T-helper 1 cell (primary cell): ENCODE measurements around the gene HS6ST1.
A peak's percentile ranks its signal among the peaks of the same experiment; 100 is the strongest.

Source experiments
- DNase-seq, 5 donors: peaks; one replicate each; pipeline ENCODE4 v3.0.0-alpha.2; 2012 to 2020

HS6ST1 gene

GRCh38 chr2:128298286-128298685 lies 20.4 kb downstream of the HS6ST1 start:
- DNase-seq: no peak

- DNase-seq: no peak
Observed at GRCh38 chr2:128293870-128294455, 24.7 kb downstream of the HS6ST1 start.

- no peak for DNase-seq
Observed at GRCh38 chr2:128293426-128293755, 25.3 kb downstream of the HS6ST1 start.

GRCh38 chr2:128292599-128293425 lies 25.9 kb downstream of the HS6ST1 start:
- DNase-seq: no peak

- no peak for DNase-seq
Observed at GRCh38 chr2:128291844-128292598, 26.6 kb downstream of the HS6ST1 start.

- DNase-seq: no peak
Observed at GRCh38 chr2:128291161-128291843, 27.4 kb downstream of the HS6ST1 start.

- no peak for DNase-seq
Observed at GRCh38 chr2:128290356-128290755, 28.3 kb downstream of the HS6ST1 start.

GRCh38 chr2:128289439-128289838 lies 29.2 kb downstream of the HS6ST1 start:
- DNase-seq: no peak

GRCh38 chr2:128288781-128289180 lies 29.9 kb downstream of the HS6ST1 start:
- no peak for DNase-seq

GRCh38 chr2:128287780-128288735 lies 30.6 kb downstream of the HS6ST1 start:
- no peak for DNase-seq

GRCh38 chr2:128286905-128287779 lies 31.5 kb downstream of the HS6ST1 start:
- no peak for DNase-seq

- DNase-seq: no peak
Observed at GRCh38 chr2:128286011-128286721, 32.5 kb downstream of the HS6ST1 start.

- DNase-seq: no peak
Observed at GRCh38 chr2:128285329-128285931, 33.2 kb downstream of the HS6ST1 start.

GRCh38 chr2:128284841-128285240 lies 33.8 kb downstream of the HS6ST1 start:
- no peak for DNase-seq

- DNase-seq: no peak
Observed at GRCh38 chr2:128284037-128284441, 34.6 kb downstream of the HS6ST1 start.

- DNase-seq: no peak
Observed at GRCh38 chr2:128282976-128283810, 35.5 kb downstream of the HS6ST1 start.

- no peak for DNase-seq
Observed at GRCh38 chr2:128282246-128282975, 36.3 kb downstream of the HS6ST1 start.

GRCh38 chr2:128281852-128282245 lies 36.8 kb downstream of the HS6ST1 start:
- DNase-seq: peak in 1 of 5 donors; percentile 0
